ENCODE results near the gene KCNQ4. TPM values are rescaled to one million over a fixed set of nuclear protein-coding genes. Genes with fewer than 3 reads are reported as not detected.

Gene KCNQ4
- total RNA-seq, 1 donor from 2014 or later = 0.76 TPM

DNA sequence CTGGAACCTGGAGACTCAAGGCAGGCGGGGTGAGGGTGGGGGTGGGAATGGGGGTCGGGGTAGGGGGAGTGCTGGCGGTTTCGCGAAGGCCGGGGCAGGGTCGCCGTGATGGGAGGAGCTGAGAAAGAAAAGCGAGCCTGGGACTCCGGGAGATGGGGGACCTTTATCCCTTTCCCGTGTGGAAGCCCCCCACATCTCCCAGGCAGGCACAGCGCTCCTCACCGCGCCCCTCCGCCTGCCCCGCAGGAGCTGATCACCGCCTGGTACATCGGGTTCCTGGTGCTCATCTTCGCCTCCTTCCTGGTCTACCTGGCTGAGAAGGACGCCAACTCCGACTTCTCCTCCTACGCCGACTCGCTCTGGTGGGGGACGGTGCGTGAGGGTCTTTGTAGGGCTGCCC lies 35.5 kb downstream of the KCNQ4 start:
- Mint-ChIP-seq H3K27me3 (ENCODE audit: unreplicated experiment) (peaks cover 12% of the 10 kb centered on the region), H3K4me3 (ENCODE audit: unreplicated experiment) (peak overlapping the region; percentile 67), H3K9me3 (ENCODE audit: unreplicated experiment) (no peaks in the 10 kb centered on the region), H3K36me3 (ENCODE audit: unreplicated experiment) (no peaks in the 10 kb centered on the region), H3K27ac (ENCODE audit: unreplicated experiment) (no peak overlapping the region), H3K4me1 (ENCODE audit: low read depth, unreplicated experiment) (peaks cover 8% of the 10 kb centered on the region)
- TF ChIP-seq, protein P1, sequence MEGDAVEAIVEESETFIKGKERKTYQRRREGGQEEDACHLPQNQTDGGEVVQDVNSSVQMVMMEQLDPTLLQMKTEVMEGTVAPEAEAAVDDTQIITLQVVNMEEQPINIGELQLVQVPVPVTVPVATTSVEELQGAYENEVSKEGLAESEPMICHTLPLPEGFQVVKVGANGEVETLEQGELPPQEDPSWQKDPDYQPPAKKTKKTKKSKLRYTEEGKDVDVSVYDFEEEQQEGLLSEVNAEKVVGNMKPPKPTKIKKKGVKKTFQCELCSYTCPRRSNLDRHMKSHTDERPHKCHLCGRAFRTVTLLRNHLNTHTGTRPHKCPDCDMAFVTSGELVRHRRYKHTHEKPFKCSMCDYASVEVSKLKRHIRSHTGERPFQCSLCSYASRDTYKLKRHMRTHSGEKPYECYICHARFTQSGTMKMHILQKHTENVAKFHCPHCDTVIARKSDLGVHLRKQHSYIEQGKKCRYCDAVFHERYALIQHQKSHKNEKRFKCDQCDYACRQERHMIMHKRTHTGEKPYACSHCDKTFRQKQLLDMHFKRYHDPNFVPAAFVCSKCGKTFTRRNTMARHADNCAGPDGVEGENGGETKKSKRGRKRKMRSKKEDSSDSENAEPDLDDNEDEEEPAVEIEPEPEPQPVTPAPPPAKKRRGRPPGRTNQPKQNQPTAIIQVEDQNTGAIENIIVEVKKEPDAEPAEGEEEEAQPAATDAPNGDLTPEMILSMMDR (IDR thresholded peaks at IDR 0.05; ENCODE audit: partially characterized antibody, unreplicated experiment) = no peak
- DNase-seq = no peak

DNA sequence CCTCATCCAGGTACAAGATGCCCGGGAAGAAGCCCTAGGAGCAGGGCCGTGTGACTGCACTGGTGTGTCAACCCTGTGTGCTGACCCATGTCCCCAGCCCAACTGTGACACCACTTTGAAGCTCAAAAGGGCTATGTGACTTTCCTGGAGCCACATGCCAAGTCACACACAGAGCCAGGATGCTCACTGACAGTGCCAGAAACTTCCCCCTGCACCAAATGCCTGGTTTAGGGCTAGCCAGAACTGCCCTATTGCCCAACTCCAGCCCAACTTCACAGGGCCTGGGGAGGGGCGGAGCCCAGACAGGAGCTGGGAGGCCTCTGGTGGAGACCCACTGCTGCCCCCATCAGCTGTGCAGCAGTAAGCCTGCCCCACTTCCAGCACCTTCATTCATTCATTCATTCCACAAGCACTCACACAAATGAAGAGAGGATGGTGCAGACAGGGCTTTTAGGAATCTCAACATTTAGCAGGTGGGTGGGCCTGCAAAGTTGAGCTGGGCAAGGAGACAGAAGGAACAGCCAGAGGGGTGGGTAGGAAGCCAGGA lies 36.7 kb downstream of the KCNQ4 start:
- Mint-ChIP-seq H3K4me1 (ENCODE audit: low read depth, unreplicated experiment) (peaks cover 14% of the 10 kb centered on the region), H3K9me3 (ENCODE audit: unreplicated experiment) (no peaks in the 10 kb centered on the region), H3K4me3 (ENCODE audit: unreplicated experiment) (no peak overlapping the region), H3K27me3 (ENCODE audit: unreplicated experiment) (peaks cover 12% of the 10 kb centered on the region), H3K27ac (ENCODE audit: unreplicated experiment) (no peak overlapping the region), H3K36me3 (ENCODE audit: unreplicated experiment) (no peaks in the 10 kb centered on the region)
- DNase-seq = no peak
- TF ChIP-seq, protein P1 (IDR thresholded peaks at IDR 0.05; ENCODE audit: partially characterized antibody, unreplicated experiment) = no peak

DNA sequence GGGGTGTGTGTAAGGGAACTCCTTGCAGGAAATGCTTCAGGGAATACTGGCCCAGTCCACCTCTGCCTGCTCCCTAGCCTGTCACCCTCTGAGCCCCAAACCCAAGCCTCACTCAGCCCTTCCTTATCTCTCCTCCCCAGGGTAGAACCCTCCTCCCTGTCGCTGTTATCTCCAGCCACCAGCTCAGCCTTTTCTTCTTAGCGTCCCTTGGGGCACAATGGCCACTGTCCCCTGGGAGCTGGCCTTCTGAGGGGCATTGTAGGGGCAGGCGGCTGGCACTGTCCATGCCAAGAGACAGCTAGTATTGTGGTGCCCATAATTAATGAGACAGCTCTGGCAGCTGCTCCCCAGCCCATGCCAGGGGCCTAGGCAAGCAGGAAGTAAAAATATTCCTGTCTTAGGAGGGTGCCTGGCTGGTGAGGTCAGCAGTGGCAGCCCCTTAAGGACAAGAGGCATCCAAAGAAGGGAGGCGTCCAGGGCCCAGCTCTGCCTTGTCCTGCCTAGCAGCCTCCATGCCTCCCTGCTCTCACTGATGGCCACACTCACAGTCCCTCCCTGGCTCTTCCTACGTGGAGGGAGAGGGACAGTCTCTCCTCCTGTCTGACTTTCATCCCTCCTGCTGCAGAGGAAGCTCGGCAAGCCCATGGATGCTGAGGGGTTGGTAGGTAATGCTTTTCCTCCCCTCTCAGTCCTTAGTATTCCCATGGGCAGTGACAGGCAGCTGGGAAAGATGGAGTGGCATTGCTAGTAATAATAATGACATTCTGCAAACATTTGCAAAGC lies 37.5 kb downstream of the KCNQ4 start:
- H3K9me3 Mint-ChIP-seq (ENCODE audit: unreplicated experiment) = no peaks in the 10 kb centered on the region
- H3K4me3 Mint-ChIP-seq (ENCODE audit: unreplicated experiment) = no peak overlapping the region
- TF ChIP-seq, protein P1 (IDR thresholded peaks at IDR 0.05; ENCODE audit: partially characterized antibody, unreplicated experiment) = no peak
- DNase-seq = no peak
- H3K4me1 Mint-ChIP-seq (ENCODE audit: low read depth, unreplicated experiment) = peaks cover 14% of the 10 kb centered on the region
- no peak overlapping the region for H3K27ac Mint-ChIP-seq (ENCODE audit: unreplicated experiment)
- H3K27me3 Mint-ChIP-seq (ENCODE audit: unreplicated experiment) = peaks cover 8% of the 10 kb centered on the region
- no peaks in the 10 kb centered on the region for H3K36me3 Mint-ChIP-seq (ENCODE audit: unreplicated experiment)

DNA sequence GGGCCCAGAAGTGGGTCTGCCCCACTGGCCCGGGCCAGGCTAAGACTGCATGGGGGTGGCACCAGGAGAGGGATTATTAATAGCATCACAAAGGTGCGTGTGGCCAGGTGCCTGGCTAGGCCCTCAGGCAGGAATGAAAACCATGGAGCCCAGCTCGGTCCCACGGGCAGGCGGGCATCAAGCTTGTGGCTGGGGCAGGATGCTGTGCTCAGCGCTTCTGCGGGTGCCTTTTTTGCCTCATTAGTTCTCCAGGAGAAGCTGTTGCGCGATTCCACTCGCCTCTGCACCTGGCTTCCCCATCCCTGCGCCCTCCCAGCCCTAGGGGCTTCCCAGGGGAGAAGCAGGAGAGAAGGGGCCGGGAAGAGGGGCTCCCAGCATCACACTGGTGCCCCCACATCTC lies 39.3 kb downstream of the KCNQ4 start:
- Mint-ChIP-seq H3K36me3 (ENCODE audit: unreplicated experiment) (no peaks in the 10 kb centered on the region), H3K4me3 (ENCODE audit: unreplicated experiment) (no peak overlapping the region), H3K4me1 (ENCODE audit: low read depth, unreplicated experiment) (peaks cover 14% of the 10 kb centered on the region), H3K9me3 (ENCODE audit: unreplicated experiment) (no peaks in the 10 kb centered on the region), H3K27ac (ENCODE audit: unreplicated experiment) (no peak overlapping the region), H3K27me3 (ENCODE audit: unreplicated experiment) (peaks cover 5% of the 10 kb centered on the region)
- TF ChIP-seq, protein P1 (IDR thresholded peaks at IDR 0.05; ENCODE audit: partially characterized antibody, unreplicated experiment) = no peak
- no peak for DNase-seq

DNA sequence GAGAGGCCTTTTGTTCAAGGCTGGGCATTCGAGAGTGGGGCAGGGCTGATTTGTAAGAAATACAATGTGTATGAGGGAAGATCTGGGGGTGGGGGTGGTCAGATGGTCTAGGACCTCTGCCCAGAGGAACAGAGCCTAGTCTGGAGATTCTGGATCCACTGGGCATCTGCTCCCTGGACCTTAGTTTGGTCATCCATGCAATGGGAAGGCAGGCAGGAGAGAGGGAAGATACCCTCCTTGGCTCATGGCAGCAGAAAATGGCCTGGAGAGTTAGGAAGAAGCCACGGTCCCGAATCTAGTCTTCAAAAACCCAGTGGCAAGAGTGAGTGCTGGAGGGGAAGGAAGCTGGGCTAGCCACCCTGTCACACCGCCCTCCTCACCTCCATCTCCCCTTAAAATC lies 39.8 kb downstream of the KCNQ4 start:
- DNase-seq = no peak
- no peaks in the 10 kb centered on the region for H3K9me3 Mint-ChIP-seq (ENCODE audit: unreplicated experiment)
- H3K36me3 Mint-ChIP-seq (ENCODE audit: unreplicated experiment) = no peaks in the 10 kb centered on the region
- TF ChIP-seq, protein P1 (IDR thresholded peaks at IDR 0.05; ENCODE audit: partially characterized antibody, unreplicated experiment) = no peak
- no peak overlapping the region for H3K4me3 Mint-ChIP-seq (ENCODE audit: unreplicated experiment)
- H3K4me1 Mint-ChIP-seq (ENCODE audit: low read depth, unreplicated experiment) = peaks cover 14% of the 10 kb centered on the region
- no peak overlapping the region for H3K27ac Mint-ChIP-seq (ENCODE audit: unreplicated experiment)
- H3K27me3 Mint-ChIP-seq (ENCODE audit: unreplicated experiment) = peaks cover 2% of the 10 kb centered on the region
